Thyroid gland (tissue), 4 donors: ENCODE measurements around the gene EXT2.

Source experiments
- CTCF ChIP-seq, 6 experiments: fragments of 200-600 bp in 3 of 6; fragments of 450-650 bp in 3 of 6; sonication (generic) in 3 of 6; IDR thresholded peaks; one replicate each; pipeline ENCODE4 v1.5.1; 2016 to 2019; ENCODE audit warnings: antibody characterized with exemption in 6 of 6, mild to moderate bottlenecking in 2 of 6, inconsistent platforms in 1 of 6, moderate library complexity in 1 of 6
- POLR2A ChIP-seq, 2 donors: fragments of 450-650 bp; IDR thresholded peaks; one replicate each; pipeline ENCODE4 v1.6.1; 2017; ENCODE audit warnings: antibody characterized with exemption in 2 of 2, mild to moderate bottlenecking in 2 of 2, moderate library complexity in 1 of 2

- no peak for TF ChIP-seq POLR2A (IDR thresholded peaks at IDR 0.05)
- TF ChIP-seq CTCF (IDR thresholded peaks at IDR 0.05), result no peak
Measured at GRCh38 chr11:44088871-44089270, 6.6 kb upstream of the EXT2 start.
